ENCODE data around the gene EXOC3L1.

GRCh38 chr16:67144943-67145342 lies 45.0 kb downstream of the EXOC3L1 start:
- no peak for TF ChIP-seq POLR2A (IDR thresholded peaks at IDR 0.05)
- no peak for TF ChIP-seq CTCF (IDR thresholded peaks at IDR 0.05)
